ENCODE results near the gene HECTD3. TPM values are rescaled to one million over a fixed set of nuclear protein-coding genes. Genes with fewer than 3 reads are reported as not detected.

Gene HECTD3
- total and polyA plus RNA-seq, 9 of the 15 experiments (the other 6 are each of a cell fraction or from before 2014, with no cell fraction given), result 6.3 to 50.8 (median 18.9) TPM

- no peak for TF ChIP-seq PCBP2 (IDR thresholded peaks at IDR 0.05; ENCODE audit: low read depth, low read length, poor library complexity, severe bottlenecking)
- no peak for TF ChIP-seq ZBTB43 (CRISPR knock-in tag; IDR thresholded peaks at IDR 0.05)
- TF ChIP-seq XRCC4 (IDR thresholded peaks at IDR 0.05; ENCODE audit: extremely low read depth, insufficient read depth, insufficient read length), result no peak
- TF ChIP-seq MBD2 (IDR thresholded peaks at IDR 0.05; ENCODE audit: borderline replicate concordance, low read depth), result 0 out of 2 replicates have a peak, but pooled peaks have one; percentile 46
- TF ChIP-seq PATZ1 (CRISPR knock-in tag; IDR thresholded peaks at IDR 0.05; ENCODE audit: borderline replicate concordance), result no peak
- TF ChIP-seq ZNF282 (CRISPR knock-in tag; IDR thresholded peaks at IDR 0.05), result no peak
- no peak; the same call in 1 of the 2 replicates for TF ChIP-seq NR1H2 (CRISPR knock-in tag; IDR thresholded peaks at IDR 0.05)
- TF ChIP-seq ZNF184 (CRISPR knock-in tag; IDR thresholded peaks at IDR 0.05), result no peak
- peak; percentile 81 for TF ChIP-seq ZBTB40 (IDR thresholded peaks at IDR 0.05)
- no peak for TF ChIP-seq ZBTB40 (CRISPR knock-in tag; IDR thresholded peaks at IDR 0.05)
- no peak for TF ChIP-seq RUNX1 (IDR thresholded peaks at IDR 0.05; ENCODE audit: low read depth)
- TF ChIP-seq ESRRA (IDR thresholded peaks at IDR 0.05; ENCODE audit: borderline replicate concordance, low read depth), result peak; percentile 48; the same call in 1 of the 2 replicates
- TF ChIP-seq SP2 (IDR thresholded peaks at IDR 0.05; ENCODE audit: extremely low read depth, low read depth, low read length, poor library complexity, severe bottlenecking), result no peak
- no peak for TF ChIP-seq ZNF146 (CRISPR knock-in tag; IDR thresholded peaks at IDR 0.05; ENCODE audit: unreplicated experiment)
Observed at GRCh38 chr1:45010855-45011811, at the start of gene HECTD3 (continued).
